Colonic mucosa (tissue), 4 donors: ENCODE measurements around the gene SLC38A10. TPM values are rescaled to one million over a fixed set of nuclear protein-coding genes. Genes with fewer than 3 reads are reported as not detected.

Experiments
- DNase-seq: peaks from one replicate; pipeline ENCODE4 v3.0.0-alpha.2; 2020
- H3K27ac ChIP-seq: fragments of 200-600 bp; one replicate; pipeline ENCODE4 v1.8.0; 2021
- H3K27me3 ChIP-seq: fragments of 200-600 bp; one replicate; pipeline ENCODE4 v1.8.0; 2021
- H3K36me3 ChIP-seq: fragments of 200-600 bp; one replicate; pipeline ENCODE4 v1.8.0; 2021
- H3K4me1 ChIP-seq: fragments of 200-600 bp; one replicate; pipeline ENCODE4 v1.8.0; 2021; ENCODE audit warnings: mild to moderate bottlenecking
- H3K4me3 ChIP-seq: fragments of 200-600 bp; one replicate; pipeline ENCODE4 v1.8.0; 2021
- H3K9ac ChIP-seq, 2 donors: one replicate each; pipeline ENCODE4 v1.7.0; 2013; ENCODE audit warnings: control low read depth in 2 of 2, low read depth in 2 of 2, low read length in 2 of 2
- H3K9me3 ChIP-seq: fragments of 200-600 bp; one replicate; pipeline ENCODE4 v1.8.0; 2021
- CTCF ChIP-seq: fragments of 200-600 bp; IDR thresholded peaks from one replicate; pipeline ENCODE4 v1.8.0; 2022; ENCODE audit warnings: antibody characterized with exemption, mild to moderate bottlenecking
- intact Hi-C: fragments of 100-400 bp; cut with DNase I; formaldehyde crosslinking; loops from one replicate; pipeline ENCODE4 v1.14.1; 2022
- total RNA-seq, 2 donors: library from RNA; stranded (reverse); fragmentation: NEBNext Ultra II Directional in 1 of 2; extraction: Animal tissue kit (Norgen Biotek cat#: 25700) in 1 of 2; gene quantifications; one replicate each; pipeline ENCODE4 v1.2.1, GENCODE V29; 2021
- donor health status: healthy.
- donor health status: DM: no; HTN: no; CAD: no.
- donor health status: DM: no; HTN: no; CAD: no.

SLC38A10 gene
- total RNA-seq, 2 donors from 2014 or later: 67.5 to 139 TPM

DNA sequence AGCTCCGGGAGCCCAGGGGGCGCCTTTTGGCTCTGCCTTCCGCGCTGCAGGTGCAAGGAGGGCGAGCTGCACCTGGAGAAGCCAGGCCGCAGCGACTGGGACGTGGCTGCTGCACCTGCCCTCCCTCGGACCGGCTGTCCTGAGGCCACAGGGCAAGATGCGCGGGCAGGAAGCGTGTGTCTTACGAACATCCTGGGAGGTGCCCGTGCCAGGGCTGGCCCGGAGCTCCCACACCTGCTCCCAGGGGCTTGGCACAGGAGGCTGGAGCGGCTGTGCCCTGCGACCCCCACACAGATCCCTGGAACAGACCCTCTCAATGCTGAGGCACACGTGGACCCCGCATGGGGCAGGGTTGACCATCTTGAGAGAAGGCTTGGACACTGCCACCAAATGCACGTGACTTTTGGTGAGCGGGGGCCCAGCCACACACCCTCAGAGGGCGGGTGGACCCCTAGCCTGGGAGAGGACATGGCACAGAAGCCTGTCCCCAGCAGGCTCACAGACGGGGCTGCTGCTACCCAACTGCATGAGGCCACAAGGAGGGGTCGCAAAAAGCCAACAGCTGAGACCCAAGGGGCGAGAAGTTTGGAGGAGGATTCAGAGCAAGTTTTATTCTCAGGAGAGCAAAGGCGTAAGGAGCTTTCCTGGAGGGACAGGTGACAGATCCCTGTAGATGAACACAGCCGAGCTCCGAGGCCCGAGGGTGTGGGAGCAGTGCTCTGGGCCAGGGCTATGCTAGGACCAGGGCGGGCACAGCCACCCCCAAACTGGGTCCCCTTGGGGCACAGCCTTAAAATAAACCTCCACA, 44.6 kb downstream of the SLC38A10 start:
- H3K9me3 ChIP-seq: no peaks in the 10 kb centered on the region
- no peaks in the 10 kb centered on the region for H3K36me3 ChIP-seq
- no peaks in the 10 kb centered on the region for H3K27me3 ChIP-seq
- TF ChIP-seq CTCF: no peak
- H3K27ac ChIP-seq: peak overlapping the region; percentile 39
- no peak for DNase-seq
- intact Hi-C loops: loop anchor here (5.0 kb wide), 1 partner anchor 352 kb away; no protein-coding TSS in a partner anchor
- peaks cover 38% of the 10 kb centered on the region for H3K4me1 ChIP-seq
- H3K9ac ChIP-seq: peak overlapping the region in 1 of 2 donors; percentile 44
- H3K4me3 ChIP-seq: no peak overlapping the region

- Histone ChIP-seq H3K27ac (no peak overlapping the region), H3K4me3 (no peak overlapping the region), H3K27me3 (no peaks in the 10 kb centered on the region), H3K9me3 (no peaks in the 10 kb centered on the region), H3K36me3 (no peaks in the 10 kb centered on the region), H3K4me1 (peaks cover 28% of the 10 kb centered on the region), H3K9ac (no peak overlapping the region)
- intact Hi-C loops: loop anchor here (5.0 kb wide), 1 partner anchor 353 kb away; no protein-coding TSS in a partner anchor
- no peak for DNase-seq
- no peak for TF ChIP-seq CTCF
Observed at GRCh38 chr17:81249223-81250040, 45.7 kb downstream of the SLC38A10 start.

DNA sequence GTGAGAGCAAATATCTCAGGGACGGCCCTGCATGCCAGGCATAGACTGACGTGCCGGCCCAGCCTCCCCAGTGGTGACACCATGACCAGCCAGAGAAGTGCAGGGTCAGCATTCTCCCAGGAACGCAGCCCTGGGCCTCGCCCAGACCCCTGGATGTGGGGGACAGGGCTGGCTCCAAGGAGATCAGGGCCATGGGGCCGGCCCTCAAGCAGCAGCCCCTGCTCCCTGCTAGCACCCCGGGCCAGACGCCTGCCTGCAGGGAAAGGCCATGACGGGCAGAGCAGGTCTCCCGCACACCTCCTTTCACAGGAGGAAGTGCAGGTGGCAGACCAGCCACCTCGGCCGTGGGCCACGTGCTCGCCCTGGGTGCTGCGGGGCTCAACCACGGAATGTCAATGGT, 46.5 kb downstream of the SLC38A10 start:
- Histone ChIP-seq H3K36me3 (no peaks in the 10 kb centered on the region), H3K9ac (peak overlapping the region in 1 of 2 donors; percentile 5), H3K4me3 (no peak overlapping the region), H3K9me3 (no peaks in the 10 kb centered on the region), H3K27ac (no peak overlapping the region), H3K27me3 (no peaks in the 10 kb centered on the region), H3K4me1 (peaks cover 26% of the 10 kb centered on the region)
- TF ChIP-seq CTCF: no peak
- intact Hi-C loops: no loop called here
- DNase-seq: no peak

GRCh38 chr17:81247339-81247990, 47.6 kb downstream of the SLC38A10 start:
- intact Hi-C loops: no loop called here
- Histone ChIP-seq H3K36me3 (no peaks in the 10 kb centered on the region), H3K27ac (no peak overlapping the region)

More at GRCh38 chr17:81247339-81247990, 47.6 kb downstream of the SLC38A10 start:
- peaks cover 19% of the 10 kb centered on the region for H3K4me1 ChIP-seq
- no peak for TF ChIP-seq CTCF
- no peak overlapping the region for H3K9ac ChIP-seq
- H3K9me3 ChIP-seq: no peaks in the 10 kb centered on the region
- no peak overlapping the region for H3K4me3 ChIP-seq
- no peaks in the 10 kb centered on the region for H3K27me3 ChIP-seq
- DNase-seq: no peak
